Peyer's patch (tissue), 4 donors: ENCODE measurements around the gene MICOS13.

ENCODE experiments used
- POLR2A ChIP-seq, 2 donors: fragments of 450-650 bp; IDR thresholded peaks; one replicate each; pipeline ENCODE4 v1.5.1; 2017; ENCODE audit warnings: antibody characterized with exemption in 2 of 2, mild to moderate bottlenecking in 2 of 2, moderate library complexity in 2 of 2
- TF ChIP-seq, protein P1 (sequence below), 6 experiments: fragments of 450-650 bp in 4 of 6; fragments of 200-600 bp in 2 of 6; sonication (generic) in 1 of 6; IDR thresholded peaks; one replicate each; pipeline ENCODE4 v1.5.1; 2017 to 2019; ENCODE audit warnings: antibody characterized with exemption in 6 of 6, mild to moderate bottlenecking in 3 of 6, moderate library complexity in 1 of 6

GRCh38 chr19:5648464-5648863, 31.9 kb downstream of the MICOS13 start:
- TF ChIP-seq, protein P1, sequence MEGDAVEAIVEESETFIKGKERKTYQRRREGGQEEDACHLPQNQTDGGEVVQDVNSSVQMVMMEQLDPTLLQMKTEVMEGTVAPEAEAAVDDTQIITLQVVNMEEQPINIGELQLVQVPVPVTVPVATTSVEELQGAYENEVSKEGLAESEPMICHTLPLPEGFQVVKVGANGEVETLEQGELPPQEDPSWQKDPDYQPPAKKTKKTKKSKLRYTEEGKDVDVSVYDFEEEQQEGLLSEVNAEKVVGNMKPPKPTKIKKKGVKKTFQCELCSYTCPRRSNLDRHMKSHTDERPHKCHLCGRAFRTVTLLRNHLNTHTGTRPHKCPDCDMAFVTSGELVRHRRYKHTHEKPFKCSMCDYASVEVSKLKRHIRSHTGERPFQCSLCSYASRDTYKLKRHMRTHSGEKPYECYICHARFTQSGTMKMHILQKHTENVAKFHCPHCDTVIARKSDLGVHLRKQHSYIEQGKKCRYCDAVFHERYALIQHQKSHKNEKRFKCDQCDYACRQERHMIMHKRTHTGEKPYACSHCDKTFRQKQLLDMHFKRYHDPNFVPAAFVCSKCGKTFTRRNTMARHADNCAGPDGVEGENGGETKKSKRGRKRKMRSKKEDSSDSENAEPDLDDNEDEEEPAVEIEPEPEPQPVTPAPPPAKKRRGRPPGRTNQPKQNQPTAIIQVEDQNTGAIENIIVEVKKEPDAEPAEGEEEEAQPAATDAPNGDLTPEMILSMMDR (IDR thresholded peaks at IDR 0.05): no peak
- no peak for TF ChIP-seq POLR2A (IDR thresholded peaks at IDR 0.05)
